Activated CD4-positive, alpha-beta T cell treated with anti-CD3 and anti-CD28 coated beads, Interleukin-2, Interleukin-6, amounts not matched to agents 100 ng/mL and 50 ng/mL, durations not matched to agents 16 hours and 8 hours (primary cell): ENCODE results near the gene ALPL.
A peak's percentile ranks its signal among the peaks of the same experiment; 100 is the strongest.

Source experiments
- DNase-seq: peaks from one replicate; pipeline ENCODE4 v3.0.0-alpha.2; 2020

Gene ALPL

GRCh38 chr1:21584096-21584495, 74.9 kb downstream of the ALPL start:
- no peak for DNase-seq

- DNase-seq, result no peak
Observed at GRCh38 chr1:21585037-21585436, 75.8 kb downstream of the ALPL start.

DNA sequence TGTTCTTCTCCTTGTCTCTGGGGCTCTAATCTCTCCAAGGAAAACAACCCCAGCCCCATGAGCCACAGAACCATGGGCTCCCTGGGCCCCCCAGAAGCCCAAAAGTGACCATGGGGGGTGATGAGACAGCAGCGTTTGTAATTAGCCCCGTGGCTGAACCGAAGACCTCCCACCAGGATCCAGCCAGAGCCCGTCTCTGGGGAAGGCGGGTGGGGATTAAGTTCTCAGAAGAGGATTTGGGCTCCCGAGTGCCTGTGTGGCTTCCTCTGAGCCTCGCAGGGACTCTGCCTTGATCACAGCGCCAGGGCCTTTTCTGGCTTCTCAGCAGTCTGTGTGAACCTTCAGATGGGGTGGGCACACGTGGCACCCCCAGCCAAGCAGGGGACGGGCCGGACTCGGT, 77.0 kb downstream of the ALPL start:
- DNase-seq, result no peak

DNA sequence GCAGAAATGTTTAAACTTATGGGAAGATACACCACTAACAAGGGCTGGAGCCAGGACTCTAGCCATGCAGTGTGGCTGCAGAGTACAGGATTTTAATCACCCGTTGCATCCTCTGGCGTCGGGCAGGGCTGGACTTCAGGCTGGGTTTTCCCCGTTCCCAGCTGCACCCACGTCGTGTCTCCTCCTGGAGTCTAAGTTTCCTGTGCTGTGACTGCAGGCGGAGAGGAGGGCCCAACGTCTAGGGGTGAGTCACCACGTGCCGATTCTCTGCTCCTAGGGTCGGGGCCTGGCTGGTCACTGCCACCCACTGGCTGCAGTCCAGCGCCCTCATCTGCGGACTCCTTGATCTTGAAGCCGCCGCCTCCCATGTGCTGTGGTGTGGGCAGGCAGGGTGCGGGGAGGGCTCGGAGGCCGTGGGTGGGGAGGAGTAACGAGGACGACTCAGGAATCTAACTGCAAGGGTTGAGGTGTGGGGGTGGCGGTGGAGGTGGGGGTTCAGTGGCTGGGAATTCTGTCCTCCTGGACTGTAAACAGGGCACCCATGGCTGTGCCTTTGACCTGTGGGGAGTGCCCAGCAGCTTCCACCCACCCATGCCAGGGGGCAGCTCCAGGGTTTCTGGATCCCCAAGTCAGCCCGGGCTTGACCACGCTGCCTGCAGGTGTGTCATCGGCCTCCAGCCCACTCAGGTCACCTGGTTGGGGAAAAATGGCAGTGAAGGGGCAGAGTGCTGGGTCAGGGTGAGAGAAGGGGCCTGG, 77.8 kb downstream of the ALPL start:
- no peak for DNase-seq

- no peak for DNase-seq
Observed at GRCh38 chr1:21587602-21587953, 78.4 kb downstream of the ALPL start.

DNA sequence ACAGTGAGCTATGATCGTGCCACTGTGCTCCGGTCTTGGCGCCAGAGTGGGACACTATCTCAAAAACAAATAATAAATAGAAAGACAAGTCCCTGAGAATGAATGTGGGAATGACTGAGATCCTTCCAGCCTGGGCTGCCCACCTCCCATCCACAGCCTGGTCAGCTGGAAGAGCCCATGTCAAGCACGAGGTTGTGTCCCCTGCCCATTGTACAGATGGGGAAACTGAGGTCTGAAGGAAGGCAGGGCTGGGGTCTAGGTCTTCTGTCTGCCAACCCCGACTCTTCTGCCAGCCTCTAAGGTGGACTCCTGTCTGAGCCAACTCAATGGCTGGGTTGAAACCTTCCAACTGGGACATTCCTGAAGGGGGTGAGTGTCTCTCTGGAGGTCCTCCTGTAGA, 80.4 kb downstream of the ALPL start:
- no peak for DNase-seq

DNA sequence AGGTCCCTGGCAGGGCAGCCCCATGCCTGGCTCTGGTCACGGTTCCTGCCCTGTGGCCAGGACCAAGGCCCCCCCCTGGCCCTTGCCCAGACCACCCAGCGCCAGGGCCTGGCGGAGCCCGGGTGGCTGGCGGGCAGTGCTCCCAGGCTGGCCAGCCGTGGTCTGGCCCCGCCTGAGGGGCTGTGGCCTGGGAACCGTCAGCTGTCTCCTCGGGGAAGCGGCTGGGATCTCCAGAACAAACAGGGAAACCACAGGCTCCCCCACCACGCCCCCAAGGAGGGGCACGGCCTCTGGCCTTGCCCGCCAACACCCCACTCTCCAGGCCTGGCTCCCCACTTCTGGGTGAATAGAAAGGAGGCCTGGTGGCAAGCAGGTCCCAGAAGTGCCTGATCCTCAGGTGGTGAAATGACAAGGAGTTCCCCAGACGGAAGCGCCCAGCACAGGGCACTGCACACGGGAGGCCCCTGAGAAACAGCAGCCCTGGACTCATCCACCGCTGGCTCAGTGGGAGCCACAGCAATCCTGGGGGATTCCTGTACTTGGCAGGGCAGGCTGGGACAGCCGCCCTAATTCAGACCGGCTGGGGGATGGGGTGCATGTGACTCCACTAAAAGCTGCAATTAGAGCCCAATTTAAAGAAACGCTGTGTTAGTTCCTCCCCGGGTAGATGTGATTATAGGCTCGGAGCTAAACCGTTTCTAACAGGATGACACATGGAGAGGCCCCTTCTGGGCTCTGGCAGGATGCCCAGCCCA, 81.1 kb downstream of the ALPL start:
- DNase-seq, result no peak

DNA sequence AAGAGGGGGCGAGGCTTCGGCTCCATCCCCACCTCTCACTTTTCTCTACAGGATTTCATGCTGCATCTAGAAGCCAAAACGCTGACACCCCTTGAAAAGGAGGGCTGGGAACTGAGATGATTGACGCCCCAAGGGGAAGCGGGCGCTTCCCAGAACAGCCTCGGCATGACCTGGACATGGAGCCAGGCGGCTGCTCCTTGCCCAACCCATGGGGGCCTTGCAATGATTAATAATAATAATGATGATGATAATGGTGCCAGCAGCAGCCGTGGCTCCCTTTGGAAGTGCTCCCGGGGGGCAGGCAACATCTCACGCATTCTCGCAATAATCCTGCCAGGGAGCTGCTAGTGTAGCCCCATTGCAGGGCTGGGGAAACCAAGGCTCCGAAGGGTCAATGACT, 81.7 kb downstream of the ALPL start:
- no peak for DNase-seq

DNA sequence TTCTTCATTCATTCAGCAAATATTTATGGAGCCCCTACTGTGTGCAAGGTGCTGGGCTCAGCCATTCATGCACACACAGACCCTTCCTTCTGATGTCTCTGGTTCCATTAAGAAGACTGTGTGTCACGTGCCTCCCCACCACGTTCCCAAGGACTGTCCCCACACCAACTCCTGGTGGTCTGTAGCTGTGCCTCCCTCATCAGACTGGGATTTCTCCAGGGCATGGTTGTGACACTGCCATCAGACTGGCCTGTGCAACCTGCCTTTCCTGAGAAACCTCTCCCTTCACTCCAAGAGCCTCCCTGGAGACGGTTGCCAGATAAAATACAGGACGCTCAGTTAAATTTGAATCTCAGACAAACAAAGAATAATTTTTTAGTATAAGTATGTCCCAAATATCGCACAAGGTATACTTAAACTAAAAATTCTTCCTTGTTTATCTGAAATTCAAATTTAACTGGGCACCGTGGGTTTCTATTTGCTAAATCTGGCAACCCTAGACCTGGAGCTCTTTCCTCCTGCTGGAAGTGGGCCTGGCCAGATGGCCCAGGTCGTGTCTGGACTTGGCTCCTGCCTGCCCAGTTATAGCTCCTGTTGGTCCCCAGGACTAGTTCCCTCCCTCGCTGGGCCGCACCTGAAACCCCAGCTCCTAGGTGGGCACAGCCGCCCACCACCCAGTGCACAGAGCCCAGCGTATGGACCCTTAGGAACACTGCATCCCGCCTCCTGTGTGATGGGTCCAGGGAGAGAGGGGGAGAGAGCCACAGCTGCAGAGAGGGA, 83.1 kb downstream of the ALPL start:
- no peak for DNase-seq

- DNase-seq, result no peak
Observed at GRCh38 chr1:21593231-21593630, 84.0 kb downstream of the ALPL start.

DNA sequence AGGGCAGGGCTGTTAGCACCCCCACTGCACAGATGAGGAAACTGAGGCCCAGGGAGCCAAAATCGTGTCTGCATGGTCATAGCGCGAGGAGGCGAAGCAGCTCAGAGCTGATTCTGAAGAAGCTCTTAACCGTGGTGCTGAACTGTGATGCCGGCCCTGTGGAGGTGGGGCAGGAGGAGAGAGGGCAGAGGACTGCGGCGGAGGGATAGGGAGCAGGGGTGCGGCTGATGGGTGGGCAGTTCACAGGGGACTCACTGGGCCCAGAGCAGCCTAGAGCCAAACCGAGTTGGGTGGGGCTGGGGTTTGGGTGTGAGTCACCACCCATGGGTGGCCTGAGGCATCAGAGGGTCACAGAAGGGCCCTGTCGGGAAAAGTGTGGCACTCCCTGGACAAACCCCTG, 85.3 kb downstream of the ALPL start:
- no peak for DNase-seq

DNA sequence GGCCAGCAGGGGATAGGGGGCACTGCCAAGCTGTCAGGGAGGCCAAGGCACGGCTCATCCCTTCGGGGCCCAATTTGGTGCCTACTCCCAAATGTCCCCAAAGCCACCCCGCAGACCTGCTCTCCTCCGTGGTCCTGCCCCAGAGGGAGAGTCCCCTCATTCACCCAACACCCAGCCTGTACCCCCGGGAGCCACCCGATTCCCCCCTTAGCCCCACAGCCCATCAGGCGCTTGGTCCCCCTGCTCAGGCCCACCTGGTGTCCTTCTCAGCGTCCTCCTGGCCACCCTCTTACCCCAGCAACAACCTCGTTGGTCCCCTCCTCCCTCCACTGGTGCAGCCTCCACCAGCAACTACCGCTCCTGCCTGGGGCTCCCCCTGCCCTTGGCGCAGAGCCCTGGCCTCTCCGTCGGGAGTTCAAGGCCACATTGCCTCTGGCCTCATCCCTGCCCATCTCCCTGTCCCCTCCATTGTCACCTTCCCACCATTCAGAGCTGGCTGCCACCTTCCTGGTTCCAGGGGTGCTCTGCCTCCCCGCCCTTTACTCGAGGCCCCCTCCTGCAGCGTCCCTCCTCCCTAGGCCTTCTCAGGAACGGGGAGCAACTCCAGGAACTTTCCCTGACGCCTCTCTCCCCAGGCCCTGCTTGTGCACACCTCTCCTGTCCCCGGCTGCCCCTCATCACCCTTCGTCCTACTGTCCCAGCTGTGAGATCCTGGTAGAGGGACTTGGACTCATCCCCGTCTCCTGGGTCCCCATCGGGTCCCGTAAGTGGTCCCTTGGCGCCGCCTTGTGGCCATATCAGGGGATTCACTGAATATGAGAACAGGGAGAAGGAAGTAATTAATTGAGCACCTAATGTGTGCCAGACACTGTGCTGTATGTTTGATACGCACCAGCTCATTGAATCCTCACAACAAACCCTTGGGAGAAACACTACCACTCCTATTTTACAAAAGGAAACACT, 86.0 kb downstream of the ALPL start:
- peak; percentile 78 for DNase-seq

GRCh38 chr1:21596174-21596573, 87.0 kb downstream of the ALPL start:
- no peak for DNase-seq

DNA sequence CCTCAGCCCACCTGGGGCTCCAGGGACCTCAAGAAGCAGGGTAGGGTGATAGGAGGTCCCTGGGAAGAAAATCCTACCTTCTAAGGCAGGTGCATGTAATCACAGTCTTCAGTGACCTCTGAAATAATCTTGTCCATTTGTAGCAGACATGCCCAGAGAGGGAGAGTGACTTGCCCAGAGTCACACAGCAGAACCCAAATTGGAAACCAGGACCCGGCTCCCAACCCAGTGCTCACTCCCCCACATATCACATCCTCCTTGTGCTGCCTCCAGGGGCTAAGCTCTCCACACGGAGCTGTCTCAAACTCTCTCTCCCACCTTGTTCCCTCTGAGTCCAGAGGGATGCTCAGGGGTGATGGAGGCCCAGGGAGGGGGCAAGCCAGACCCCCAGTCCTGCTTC, 87.4 kb downstream of the ALPL start:
- DNase-seq, result no peak

DNA sequence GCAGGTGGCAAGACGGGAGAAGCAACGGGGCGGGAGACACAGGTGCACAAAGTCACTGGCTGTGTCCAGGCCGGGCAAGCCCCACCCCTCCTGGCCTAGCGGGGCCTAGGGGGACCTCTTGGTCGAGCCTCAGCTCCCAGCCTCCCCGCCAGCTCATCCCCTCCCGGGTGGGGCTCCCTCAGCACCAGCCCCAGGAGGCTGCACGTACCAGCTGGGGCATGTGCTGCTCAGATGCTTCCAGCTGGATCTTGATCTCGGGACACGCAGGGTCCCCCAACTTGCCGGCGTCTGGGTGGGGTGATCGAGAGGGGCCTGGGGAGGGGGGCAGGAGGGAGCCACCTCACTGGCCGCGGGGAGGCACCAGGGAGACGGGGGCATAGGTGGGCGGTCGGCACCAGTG, 88.5 kb downstream of the ALPL start:
- no peak for DNase-seq

DNA sequence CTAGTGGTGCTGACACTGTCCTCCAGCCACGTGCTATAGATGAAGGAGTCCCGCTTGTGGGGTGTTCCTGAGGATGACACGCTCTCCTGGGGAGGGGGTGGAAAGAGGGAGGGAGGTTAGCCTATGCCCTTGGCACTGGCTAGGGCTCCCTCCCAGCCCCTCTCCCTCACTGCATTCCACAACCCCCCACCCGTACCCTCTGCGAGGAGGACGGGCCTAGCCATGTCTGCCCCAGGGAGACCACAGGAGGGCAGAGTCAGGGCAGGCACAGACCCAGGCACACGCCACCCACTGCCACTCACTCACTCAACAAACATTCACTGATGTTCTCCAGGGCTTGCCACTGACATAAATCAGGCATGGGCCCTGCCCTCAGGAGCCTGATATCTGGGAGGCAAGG, 89.2 kb downstream of the ALPL start:
- DNase-seq, result no peak

DNA sequence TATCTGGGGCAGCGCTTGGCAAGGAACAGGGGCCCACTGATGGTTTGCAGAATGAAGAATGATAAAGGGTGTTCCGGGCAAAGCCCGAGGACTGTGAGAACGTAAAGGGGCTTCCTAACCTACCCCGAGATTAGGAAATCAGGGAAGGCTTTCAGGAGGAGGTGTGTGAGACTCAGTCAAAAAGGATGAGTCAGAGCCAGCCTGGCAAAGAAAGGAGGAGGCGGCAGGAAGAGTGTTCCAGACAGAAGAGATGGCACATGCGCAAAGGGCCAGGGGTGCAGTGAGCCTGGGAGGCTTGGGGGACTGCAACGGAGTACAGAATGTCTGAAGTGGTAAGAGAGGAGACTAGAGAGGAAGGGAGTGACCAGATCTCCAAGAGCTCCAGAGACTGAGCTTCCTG, 89.7 kb downstream of the ALPL start:
- no peak for DNase-seq

GRCh38 chr1:21599402-21599801, 90.2 kb downstream of the ALPL start:
- DNase-seq, result no peak

- DNase-seq, result no peak
Observed at GRCh38 chr1:21601278-21602048, 92.2 kb downstream of the ALPL start.

DNA sequence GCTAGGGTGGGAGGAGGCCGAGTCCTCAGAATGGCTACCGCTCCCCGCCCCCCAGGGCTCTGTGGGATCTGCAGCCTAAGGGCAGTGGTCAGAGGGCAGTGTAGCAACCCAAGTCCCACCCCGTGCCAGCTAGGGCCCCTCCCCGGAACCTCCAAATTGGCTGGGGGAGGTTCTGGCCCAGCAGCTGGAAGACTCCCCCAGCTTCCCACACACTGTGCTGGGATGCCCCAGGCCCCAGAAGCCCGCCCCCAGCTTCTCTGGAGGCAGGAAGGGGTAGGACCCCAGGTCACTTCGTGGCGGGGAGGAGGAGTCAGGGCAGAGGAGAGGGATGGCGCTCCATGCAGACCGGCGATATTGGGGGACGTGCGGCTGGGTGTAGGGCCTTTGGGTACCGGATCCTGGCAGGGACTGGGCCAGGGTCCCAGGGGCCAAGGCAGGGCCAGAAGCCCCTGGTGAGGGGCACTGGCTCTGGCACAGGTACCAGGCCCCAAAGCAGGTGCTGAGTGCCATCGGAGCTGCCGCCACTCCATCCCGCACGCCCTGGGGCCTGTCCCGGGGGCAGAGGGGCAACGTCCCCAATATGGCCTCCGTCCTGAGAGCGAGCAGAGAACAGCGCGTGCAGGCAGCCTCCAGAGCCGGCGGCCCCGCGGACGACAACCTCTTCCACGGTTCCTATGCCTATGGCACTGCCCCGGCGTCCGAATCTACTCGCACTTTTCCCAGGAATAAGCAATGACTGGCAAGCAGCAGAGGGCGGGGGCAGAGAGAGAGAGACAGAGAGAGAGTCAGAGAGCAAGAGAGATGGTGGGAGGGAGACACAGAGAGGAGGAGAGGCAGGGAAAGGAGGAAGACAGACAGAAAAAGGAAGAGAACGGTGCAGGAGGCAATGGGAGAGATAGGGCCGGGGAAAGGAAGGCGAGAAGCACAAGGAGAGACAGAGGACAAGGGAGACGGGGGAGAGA, 94.2 kb downstream of the ALPL start:
- DNase-seq, result no peak
